A673 (cell line): ENCODE data around the gene ABCF3. TPM values are rescaled to one million over a fixed set of nuclear protein-coding genes. Genes with fewer than 3 reads are reported as not detected.
"Not testable (repeated sequence)": the region's sequence is repeated elsewhere in the genome, so short reads cannot be mapped to it uniquely, and the experiment has no call there.

Experiments
- BruUV-seq: library from RNA; stranded (reverse); fragments of 400-500 nt; replicated peaks from 2 replicates; lab custom pipeline; 2021; lab: Mats Ljungman, UMichigan
- CTCF ChIA-PET: fragments of 300-600 bp; sonication (Branson Sonifier 250); formaldehyde crosslinking; loops from one replicate; lab custom pipeline; 2022; ENCODE audit warnings: antibody characterized with exemption; lab: Charles Lee
- POLR2A ChIA-PET: fragments of 300-600 bp; sonication (Branson Sonifier 250); formaldehyde crosslinking; loops from one replicate; lab custom pipeline; 2022; ENCODE audit warnings: antibody characterized with exemption; ENCODE audit not compliant: low non-redundant PET; lab: Charles Lee
- DNase-seq: peaks from one replicate; pipeline ENCODE4 v3.0.0-alpha.2; 2015; ENCODE audit warnings: low spot score
- H3K27ac ChIP-seq: fragments of 200-600 bp; sonication (generic); 2 replicates; pipeline ENCODE4 v1.5.1; 2016; ENCODE audit warnings: mixed run types, low read depth, mild to moderate bottlenecking, mixed read lengths, antibody characterized with exemption, low read length; ENCODE audit not compliant: poor library complexity, severe bottlenecking
- H3K27me3 ChIP-seq: fragments of 200-600 bp; sonication (generic); replicated peaks from 2 replicates; pipeline ENCODE4 v1.6.1; 2017; ENCODE audit warnings: mixed run types, low read depth, mild to moderate bottlenecking, mixed read lengths, antibody characterized with exemption, low read length; ENCODE audit not compliant: insufficient read depth, poor library complexity
- H3K36me3 ChIP-seq: fragments of 200-600 bp; sonication (generic); 2 replicates; pipeline ENCODE4 v1.6.1; 2016; ENCODE audit warnings: mixed run types, mild to moderate bottlenecking, mixed read lengths, antibody characterized with exemption, low read length; ENCODE audit not compliant: insufficient read depth, poor library complexity, severe bottlenecking
- H3K4me1 ChIP-seq: fragments of 200-600 bp; sonication (generic); 2 replicates; pipeline ENCODE4 v1.6.1; 2017; ENCODE audit warnings: mixed run types, mild to moderate bottlenecking, mixed read lengths, antibody characterized with exemption, low read length; ENCODE audit not compliant: insufficient read depth, poor library complexity, severe bottlenecking
- H3K4me3 ChIP-seq: fragments of 200-600 bp; sonication (generic); 2 replicates; pipeline ENCODE4 v1.5.1; 2016; ENCODE audit warnings: low read depth, mixed run types, mild to moderate bottlenecking, mixed read lengths, low read length; ENCODE audit not compliant: poor library complexity, severe bottlenecking
- H3K9me3 ChIP-seq: fragments of 200-600 bp; sonication (generic); 2 replicates; pipeline ENCODE4 v1.6.1; 2016; ENCODE audit warnings: mixed run types, low read depth, mild to moderate bottlenecking, mixed read lengths, antibody characterized with exemption, low read length; ENCODE audit not compliant: poor library complexity, severe bottlenecking
- CTCF ChIP-seq: fragments of 300-800, 200-600 bp; sonication (generic); conservative IDR thresholded peaks from 2 replicates; pipeline ENCODE4 v1.5.1; 2017; ENCODE audit warnings: low read depth, mild to moderate bottlenecking, antibody characterized with exemption, low read length, moderate library complexity, mixed read lengths
- EZH2 ChIP-seq: fragments of 200-600 bp; sonication (generic); IDR thresholded peaks from 2 replicates; pipeline ENCODE4 v1.6.1; 2017; ENCODE audit warnings: borderline replicate concordance, low read depth, mild to moderate bottlenecking, mixed read lengths, antibody characterized with exemption, low read length; ENCODE audit not compliant: poor library complexity, severe bottlenecking
- intact Hi-C: fragments of 100-400 bp; cut with micrococcal nuclease; formaldehyde crosslinking; loops from one replicate; pipeline ENCODE4 v1.10.0; 2022; ENCODE audit not compliant: unreplicated experiment
- total RNA-seq: library from RNA; stranded (reverse); gene quantifications from 2 replicates; pipeline ENCODE4 v1.2.3, GENCODE V29; 2021

The ABCF3 gene
- total RNA-seq, 1 experiment from 2014 or later = 65.1 TPM

- no peaks in the 10 kb centered on the region for H3K27me3 ChIP-seq
- ChIA-PET POLR2A (no interaction called here), CTCF (no interaction called here)
- no peak overlapping the region for H3K27ac ChIP-seq
- TF ChIP-seq EZH2 = no peak
- TF ChIP-seq CTCF = no peak
- no peaks in the 10 kb centered on the region for H3K9me3 ChIP-seq
- H3K4me1 ChIP-seq = no peaks in the 10 kb centered on the region
- intact Hi-C loops = no loop called here
- no TSS peak for BruUV-seq
- DNase-seq = no peak
- H3K36me3 ChIP-seq = peaks cover 51% of the 10 kb centered on the region
- no peak overlapping the region for H3K4me3 ChIP-seq
Observed at GRCh38 chr3:184145751-184146270, 40.2 kb upstream of the ABCF3 start.

GRCh38 chr3:184148076-184148475 lies 37.9 kb upstream of the ABCF3 start:
- no peak for DNase-seq
- Histone ChIP-seq H3K27ac (no peak overlapping the region), H3K27me3 (no peaks in the 10 kb centered on the region), H3K9me3 (no peaks in the 10 kb centered on the region), H3K36me3 (peaks cover 29% of the 10 kb centered on the region), H3K4me1 (no peaks in the 10 kb centered on the region), H3K4me3 (no peak overlapping the region)
- CTCF ChIA-PET = no interaction called here
- no peak for TF ChIP-seq CTCF
- TF ChIP-seq EZH2 = no peak
- POLR2A ChIA-PET = no interaction called here
- no TSS peak for BruUV-seq
- intact Hi-C loops = no loop called here

DNA sequence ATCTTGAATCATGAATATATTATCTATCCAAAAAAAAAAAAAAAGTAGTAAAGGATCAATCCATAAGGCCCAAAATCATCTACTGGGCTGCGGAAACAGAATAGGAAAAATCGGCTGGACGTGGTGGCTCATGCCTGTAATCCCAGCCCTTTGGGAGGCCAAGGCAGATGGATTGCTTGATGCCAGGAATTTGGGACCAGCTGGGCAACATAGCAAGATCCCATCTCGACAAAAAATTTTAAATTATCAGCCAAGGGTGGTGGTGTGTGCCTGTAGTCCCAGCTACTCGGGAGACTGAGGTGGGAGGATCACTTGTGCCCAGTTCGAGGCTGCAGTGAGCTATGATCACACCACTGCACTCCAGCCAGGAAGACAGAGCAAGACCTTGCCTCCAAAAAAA lies 36.9 kb upstream of the ABCF3 start:
- BruUV-seq = no TSS peak
- H3K36me3 ChIP-seq = peaks cover 18% of the 10 kb centered on the region
- no peak for DNase-seq
- peaks cover 2% of the 10 kb centered on the region for H3K4me1 ChIP-seq
- TF ChIP-seq EZH2 = no peak
- no peak for TF ChIP-seq CTCF
- H3K27me3 ChIP-seq = no peaks in the 10 kb centered on the region
- ChIA-PET CTCF (interaction anchor here (0.6 to 0.7 kb wide), 2 partner anchors 79 to 103 kb away, joined by 7 to 10 read pairs; no protein-coding TSS in a partner anchor), POLR2A (interaction anchor here (0.6 kb wide), 1 partner anchor 330 kb away, joined by 3 read pairs; no protein-coding TSS in a partner anchor)
- no peak overlapping the region for H3K27ac ChIP-seq
- H3K4me3 ChIP-seq = no peak overlapping the region
- intact Hi-C loops = no loop called here
- no peaks in the 10 kb centered on the region for H3K9me3 ChIP-seq

- H3K27ac ChIP-seq, H3K4me3 ChIP-seq, H3K4me1 ChIP-seq, H3K9me3 ChIP-seq, BruUV-seq, POLR2A ChIA-PET, intact Hi-C loops, DNase-seq, H3K27me3 ChIP-seq: not testable (repeated sequence)
- CTCF ChIA-PET = interaction anchor here (0.6 kb wide), 1 partner anchor 103 kb away, joined by 7 read pairs; no protein-coding TSS in a partner anchor
- H3K36me3 ChIP-seq = peaks cover 12% of the 10 kb centered on the region
Observed at GRCh38 chr3:184149770-184150169, 36.2 kb upstream of the ABCF3 start.
